Left colon (tissue), 2 donors: ENCODE data around the gene FOXN1. TPM values are rescaled to one million over a fixed set of nuclear protein-coding genes. Genes with fewer than 3 reads are reported as not detected.
"Not testable (repeated sequence)": the region's sequence is repeated elsewhere in the genome, so short reads cannot be mapped to it uniquely, and the experiment has no call there.

ENCODE experiments used
- ATAC-seq: fragments of 200-7000 bp; cut with Tn5 transposase; one replicate; pipeline ENCODE4 v1.9.1; 2020; ENCODE audit warnings: mild to moderate bottlenecking, moderate library complexity
- DNase-seq, 2 donors: peaks; one replicate each; pipeline ENCODE4 v3.0.0-alpha.2; 2020
- intact Hi-C, 2 donors: fragments of 100-400 bp; cut with DNase I in 1 of 2; cut with micrococcal nuclease in 1 of 2; formaldehyde crosslinking; loops; one replicate each; pipeline versions ENCODE4 v1.11.2 to v1.14.0; 2022; cut with DNase I, micrococcal nuclease
- long read RNA-seq: library from polyadenylated mRNA; unstranded; transcript quantifications from one replicate; pipeline ENCODE4 v2.0.0, GENCODE V29; 2021
- total RNA-seq, 2 donors: library from RNA; stranded (reverse); fragmentation: NEBNext Ultra II Directional; extraction: Animal tissue kit (Norgen Biotek cat#: 25700); gene quantifications; one replicate each; pipeline ENCODE4 v1.2.1, GENCODE V29; 2021
- donor health status: DM: no; HTN: no; CAD: no.
- donor health status: DM: yes; HTN: yes; CAD: no.

FOXN1 gene
- total RNA-seq = under 1 TPM; 0.36 to 0.64 TPM
- long read RNA-seq, partial matches to known transcripts = 0 of 1 reads
- long read RNA-seq, other reads (novel, unspliced or antisense) = 1 of 1 reads

DNA sequence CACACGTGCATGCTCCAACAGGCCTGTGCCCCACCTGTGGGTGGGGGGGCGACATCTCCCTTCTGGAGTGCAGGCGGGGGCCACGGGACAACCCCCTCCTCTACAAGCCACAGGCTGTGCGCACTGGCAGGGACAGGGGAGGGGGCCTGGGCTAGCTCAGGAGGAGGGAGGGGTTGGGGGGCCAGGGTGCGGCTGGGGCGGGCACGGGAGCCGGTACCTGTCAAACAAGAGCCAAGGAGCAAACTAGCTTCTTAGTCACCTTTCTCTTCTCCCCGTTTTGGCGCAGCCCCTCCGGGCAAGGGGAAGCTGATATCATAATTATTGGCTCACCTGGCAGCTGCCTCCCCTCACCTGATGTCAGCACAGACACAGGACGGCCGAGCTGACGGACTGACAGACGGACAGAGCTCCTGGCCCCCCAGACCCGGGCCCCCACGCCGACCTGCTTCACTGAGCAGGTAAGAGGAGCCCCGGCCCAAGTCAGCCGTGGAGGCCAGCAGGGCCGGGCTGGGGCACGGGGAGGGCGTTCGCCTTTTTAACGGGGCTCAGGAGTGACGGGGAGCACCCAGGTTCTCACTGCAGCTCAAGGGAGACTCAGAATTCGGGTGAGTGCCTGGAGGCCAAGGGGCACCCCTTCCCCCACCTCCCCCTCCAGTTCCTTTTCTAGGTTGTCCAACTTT lies at the start of gene FOXN1:
Gene FOXN1 (plus strand): TSS at position 363 of the 680 bp plus-strand sequence. CDS start 17,622 bp downstream, outside the sequence.
- ATAC-seq (no peak), DNase-seq (no peak)
- intact Hi-C loops = no loop called here

DNA sequence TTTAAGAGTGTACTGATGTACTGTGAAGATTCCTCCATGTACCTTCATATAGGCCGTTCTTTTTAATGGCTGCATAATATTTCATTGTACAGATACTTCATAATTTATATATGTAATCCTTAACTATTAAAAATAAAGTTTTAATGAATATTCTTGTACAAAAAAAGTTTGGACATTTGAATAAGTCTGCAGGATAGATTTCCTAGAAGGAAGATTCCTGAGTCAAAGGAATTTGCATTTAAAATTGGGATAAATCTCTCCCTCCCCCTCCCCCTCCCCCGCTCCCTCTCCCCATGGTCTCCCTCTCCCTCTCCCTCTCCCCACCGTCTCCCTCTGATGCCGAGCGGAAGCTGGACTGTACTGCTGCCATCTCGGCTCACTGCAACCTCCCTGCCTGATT lies 48.3 kb upstream of the FOXN1 start:
- ATAC-seq (no peak), DNase-seq (no peak)
- intact Hi-C loops = no loop called here

- intact Hi-C loops, ATAC-seq, DNase-seq: not testable (repeated sequence)
Measured at GRCh38 chr17:28458881-28459280, 47.3 kb upstream of the FOXN1 start.

GRCh38 chr17:28460901-28461300 lies 45.2 kb upstream of the FOXN1 start:
- intact Hi-C loops = no loop called here
- ATAC-seq (no peak), DNase-seq (no peak)

DNA sequence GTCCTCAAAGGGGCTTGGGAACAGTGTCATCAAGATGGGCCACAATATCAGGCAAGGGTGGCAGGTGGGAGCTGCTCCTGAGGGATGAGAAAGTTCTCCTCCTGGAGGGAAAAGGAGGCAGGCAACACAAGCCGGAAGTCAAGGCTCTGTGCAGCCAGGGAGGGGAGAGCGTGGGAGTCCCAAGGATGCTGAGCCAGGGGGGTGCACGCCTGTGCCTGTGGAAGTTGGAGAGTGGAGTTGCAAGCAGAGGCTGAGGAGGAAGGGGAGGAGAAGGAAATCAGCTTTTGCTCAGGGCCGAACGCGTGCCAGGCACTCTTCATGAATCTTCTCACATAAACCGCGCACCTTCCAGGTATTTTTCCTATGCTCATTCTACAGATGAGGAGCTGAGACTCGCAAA lies 40.1 kb upstream of the FOXN1 start:
- DNase-seq (no peak), ATAC-seq (no peak)
- intact Hi-C loops = no loop called here

GRCh38 chr17:28466521-28467048 lies 39.6 kb upstream of the FOXN1 start:
- DNase-seq (no peak), ATAC-seq (no peak)
- intact Hi-C loops = no loop called here

- no peak for ATAC-seq
- DNase-seq = no peak
- intact Hi-C loops = no loop called here
Measured at GRCh38 chr17:28467456-28468025, 38.6 kb upstream of the FOXN1 start.

DNA sequence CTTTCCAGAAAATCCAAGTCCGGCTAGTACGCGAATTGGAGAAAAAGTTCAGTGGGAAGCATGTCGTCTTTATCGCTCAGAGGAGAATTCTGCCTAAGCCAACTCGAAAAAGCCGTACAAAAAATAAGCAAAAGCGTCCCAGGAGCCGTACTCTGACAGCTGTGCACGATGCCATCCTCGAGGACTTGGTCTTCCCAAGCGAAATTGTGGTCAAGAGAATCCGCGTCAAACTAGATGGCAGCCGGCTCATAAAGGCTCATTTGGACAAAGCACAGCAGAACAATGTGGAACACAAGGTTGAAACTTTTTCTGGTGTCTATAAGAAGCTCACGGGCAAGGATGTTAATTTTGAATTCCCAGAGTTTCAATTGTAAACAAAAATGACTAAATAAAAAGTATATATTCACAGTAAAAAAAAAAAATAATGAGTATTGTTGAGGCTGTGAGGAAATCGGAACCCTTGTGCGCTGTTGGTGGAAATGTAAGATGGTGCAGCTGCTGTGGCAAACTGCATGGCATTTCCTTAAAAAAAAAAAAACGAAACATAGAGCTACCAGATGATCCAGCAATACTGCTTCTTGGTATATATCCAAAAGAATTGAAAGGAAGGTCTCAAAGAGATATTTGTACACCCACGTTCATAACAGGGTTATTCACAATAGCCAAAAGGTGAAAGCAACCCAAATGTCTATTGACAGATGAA lies 38.0 kb upstream of the FOXN1 start:
- ATAC-seq, DNase-seq, intact Hi-C loops: not testable (repeated sequence)

- intact Hi-C loops = no loop called here
- ATAC-seq (no peak), DNase-seq (no peak)
Measured at GRCh38 chr17:28468781-28469180, 37.4 kb upstream of the FOXN1 start.

- intact Hi-C loops = no loop called here
- DNase-seq = no peak
- no peak for ATAC-seq
Measured at GRCh38 chr17:28469376-28469775, 36.8 kb upstream of the FOXN1 start.

GRCh38 chr17:28470266-28470913 lies 35.8 kb upstream of the FOXN1 start:
- ATAC-seq = no peak

GRCh38 chr17:28470914-28471366 lies 35.2 kb upstream of the FOXN1 start:
- DNase-seq = no peak
- ATAC-seq = peak; percentile 50
- intact Hi-C loops = no loop called here

More at GRCh38 chr17:28470266-28470913, 35.8 kb upstream of the FOXN1 start:
- no peak for DNase-seq
- intact Hi-C loops = no loop called here

DNA sequence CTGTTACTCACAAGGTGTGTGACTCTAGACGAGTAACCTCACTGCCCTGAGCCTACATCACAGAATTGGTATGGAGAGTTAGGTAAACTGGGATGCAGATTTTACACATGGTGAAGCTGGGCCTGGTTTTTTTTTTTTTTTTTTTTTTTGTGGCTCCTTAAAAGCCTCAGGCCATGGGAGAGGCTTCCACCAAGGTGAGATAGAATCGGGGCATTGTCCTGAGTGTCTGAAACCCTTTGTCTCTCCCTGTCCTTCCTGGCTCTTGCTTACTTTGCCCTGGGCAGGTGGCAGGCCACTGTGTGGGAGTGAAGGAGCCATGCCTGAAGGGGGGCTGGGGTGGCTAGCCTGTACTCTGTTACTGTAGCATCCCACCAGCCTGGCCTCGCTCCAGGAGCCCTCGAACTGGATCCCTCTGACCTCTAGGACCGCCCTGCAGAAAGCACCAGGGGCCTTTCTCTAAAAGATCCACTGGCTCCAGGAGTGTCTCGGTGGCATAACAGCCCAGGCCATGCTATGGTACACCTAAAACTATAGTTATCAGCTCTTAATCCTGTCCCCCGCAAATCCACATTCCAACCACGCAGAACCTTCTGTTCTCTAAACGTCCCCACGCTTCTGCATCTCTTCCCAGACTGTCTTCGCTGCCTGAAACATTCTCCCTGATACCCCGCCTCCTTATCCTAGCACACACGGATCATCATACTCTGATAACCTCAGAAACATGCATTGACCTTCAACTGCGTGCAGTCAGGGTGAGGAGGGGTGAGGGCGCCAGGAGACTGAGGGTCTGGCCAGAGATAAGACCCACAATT lies 34.4 kb upstream of the FOXN1 start:
- ATAC-seq = no peak
- no peak for DNase-seq
- intact Hi-C loops = no loop called here

GRCh38 chr17:28472871-28473497 lies 33.2 kb upstream of the FOXN1 start:
- no peak for DNase-seq
- intact Hi-C loops = no loop called here
- ATAC-seq = peak; percentile 24

- DNase-seq (peak; percentile 57 to 62), ATAC-seq (peak; percentile 65)
- intact Hi-C loops = no loop called here
Measured at GRCh38 chr17:28473542-28473941, 32.6 kb upstream of the FOXN1 start, which contains the start of gene SLC13A2. SLC13A2 (plus strand) TSS chr17:28473644; CDS start chr17:28473713, 69 bp downstream.

DNA sequence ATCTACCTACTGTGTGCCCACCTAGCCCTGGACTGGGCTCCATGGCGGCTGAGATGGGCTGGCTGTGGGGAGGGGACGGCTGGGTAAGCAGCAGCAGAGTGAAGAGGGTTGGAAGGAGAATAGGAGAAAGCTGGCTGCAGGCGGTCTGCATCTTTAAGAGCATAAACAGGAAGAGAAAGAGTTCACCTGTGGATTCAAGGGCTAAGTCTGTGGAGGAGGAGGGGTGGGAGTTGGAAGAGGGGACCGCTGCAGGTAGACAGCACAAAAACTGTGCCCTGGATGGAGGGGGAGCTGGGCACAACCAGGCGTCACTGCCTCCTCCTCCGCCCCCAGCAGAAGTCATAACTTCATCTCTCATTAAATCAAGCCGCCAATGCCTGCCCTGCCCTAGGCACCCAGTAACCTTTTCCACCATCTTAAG lies 32.0 kb upstream of the FOXN1 start:
- ATAC-seq (peak; percentile 24), DNase-seq (no peak)
- intact Hi-C loops = no loop called here

DNA sequence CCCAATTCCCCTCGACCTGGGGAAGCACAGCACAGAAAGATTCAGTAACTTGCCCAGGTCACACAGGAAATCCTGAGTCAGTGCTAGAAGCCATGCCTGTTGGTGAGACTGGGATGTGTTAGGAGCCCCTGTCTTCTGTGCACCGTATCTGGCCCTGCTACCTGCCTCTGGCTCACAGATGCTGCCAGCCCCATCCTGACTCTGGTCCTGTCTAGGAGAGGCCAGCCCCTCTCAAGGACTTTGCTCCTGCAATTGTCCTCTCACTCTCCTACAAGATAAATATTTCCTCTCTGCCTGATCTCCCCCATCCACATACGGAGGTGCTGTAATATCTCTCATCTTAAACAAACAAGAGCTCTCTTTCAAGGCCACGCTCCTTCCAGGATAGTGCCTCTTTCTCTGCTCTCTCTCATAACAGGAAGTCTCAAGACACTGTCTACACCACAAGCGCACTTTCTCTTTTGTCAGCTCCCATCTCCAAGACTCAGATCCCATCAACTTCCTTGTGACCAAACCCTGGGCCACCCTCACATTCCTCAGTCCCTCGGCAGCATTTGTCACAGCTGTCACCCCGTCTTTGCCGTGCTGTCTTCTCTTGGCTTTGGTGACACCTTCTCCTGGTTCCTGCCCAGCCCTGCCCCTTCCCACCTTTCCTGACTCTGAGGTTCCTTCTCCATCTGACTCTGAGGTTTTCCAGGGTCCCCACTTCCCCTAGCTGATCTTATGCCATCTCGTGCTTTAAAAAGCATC lies 30.8 kb upstream of the FOXN1 start:
- DNase-seq (peak in 1 of 2 donors; percentile 41), ATAC-seq (peak; percentile 62)
- intact Hi-C loops = no loop called here
